ENCODE measurements around the gene MTRR.

The MTRR gene

DNA sequence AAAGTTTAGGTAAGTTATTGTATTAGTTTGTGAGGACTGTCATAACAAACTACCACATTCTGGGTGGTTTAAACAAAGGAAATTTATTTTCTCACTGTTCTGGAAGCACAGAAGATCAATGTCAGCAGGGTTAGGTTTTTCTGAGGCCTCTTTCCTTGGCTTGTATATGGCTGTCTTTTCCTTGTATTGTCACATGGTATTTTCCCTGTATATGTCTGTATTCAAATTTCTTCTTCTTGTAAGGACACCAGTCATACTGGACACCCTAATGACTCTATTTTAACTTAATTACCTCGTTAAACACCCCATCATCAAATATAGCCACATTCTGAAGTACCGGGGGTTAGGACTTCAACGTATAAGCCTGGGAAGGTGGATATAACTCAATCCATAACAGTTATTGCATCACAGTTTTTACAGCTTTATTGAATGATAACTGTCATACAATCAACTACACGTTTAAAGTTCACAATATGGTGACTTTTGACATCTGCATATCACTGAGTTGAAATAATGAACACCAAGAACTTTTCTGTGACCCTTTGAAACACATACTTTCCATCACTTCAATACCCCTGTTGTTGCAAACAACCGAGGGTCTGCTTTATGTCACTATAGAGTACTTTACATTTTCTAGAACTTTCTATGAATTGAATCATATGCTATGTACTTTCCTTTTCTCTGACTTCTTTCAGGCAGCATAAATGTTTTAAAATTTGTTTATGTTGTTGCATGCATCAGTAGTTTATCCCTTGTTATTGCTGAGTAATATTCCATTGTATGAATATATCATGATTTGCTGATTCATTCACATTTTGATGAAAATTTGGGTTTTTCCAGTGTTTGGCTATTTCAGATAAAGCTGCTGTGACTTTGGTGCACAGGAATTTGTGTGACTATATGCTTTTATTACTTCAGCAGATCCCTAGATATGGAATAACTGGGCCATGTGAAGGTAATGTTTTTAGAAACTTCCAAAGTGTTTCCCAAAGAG lies 48.5 kb downstream of the MTRR start:
- no peaks in the 10 kb centered on the region for H3K4me1 ChIP-seq (ENCODE audit: low read length)
- H3F3A ChIP-seq (ENCODE audit: insufficient read depth, low read length): no peaks in the 10 kb centered on the region
- H4K20me1 ChIP-seq (ENCODE audit: insufficient read depth, low read length): no peaks in the 10 kb centered on the region
- H2AFZ ChIP-seq (ENCODE audit: low read length): no peak overlapping the region
- no peak overlapping the region for H3K4me3 ChIP-seq (ENCODE audit: low read length)
- H3K27ac ChIP-seq (ENCODE audit: low read length): no peak overlapping the region
- H3K36me3 ChIP-seq (replicated peaks; ENCODE audit: insufficient read depth, low read length): no peaks in the 10 kb centered on the region
- no peaks in the 10 kb centered on the region for H3K79me2 ChIP-seq (ENCODE audit: low read length)
- no peaks in the 10 kb centered on the region for H3K9me2 ChIP-seq (replicated peaks; ENCODE audit: insufficient read depth, low read length)
- no peak for TF ChIP-seq CTCF (IDR thresholded peaks at IDR 0.05; ENCODE audit: low read length)
- no peak for TF ChIP-seq EZH2phosphoT487 (IDR thresholded peaks at IDR 0.05; ENCODE audit: low read length)
- TF ChIP-seq EZH2 (optimal IDR thresholded peaks at IDR 0.05; ENCODE audit: low read depth, low read length): no peak
- no peak overlapping the region for H3K4me2 ChIP-seq (ENCODE audit: low read depth, low read length)
- H3K9ac ChIP-seq (ENCODE audit: low read length): no peak overlapping the region
- DNase-seq: no peak
- H3K27me3 ChIP-seq (replicated peaks; ENCODE audit: insufficient read depth, low read length): no peaks in the 10 kb centered on the region
- H3K9me3 ChIP-seq (replicated peaks; ENCODE audit: insufficient read depth, low read length): no peaks in the 10 kb centered on the region

DNA sequence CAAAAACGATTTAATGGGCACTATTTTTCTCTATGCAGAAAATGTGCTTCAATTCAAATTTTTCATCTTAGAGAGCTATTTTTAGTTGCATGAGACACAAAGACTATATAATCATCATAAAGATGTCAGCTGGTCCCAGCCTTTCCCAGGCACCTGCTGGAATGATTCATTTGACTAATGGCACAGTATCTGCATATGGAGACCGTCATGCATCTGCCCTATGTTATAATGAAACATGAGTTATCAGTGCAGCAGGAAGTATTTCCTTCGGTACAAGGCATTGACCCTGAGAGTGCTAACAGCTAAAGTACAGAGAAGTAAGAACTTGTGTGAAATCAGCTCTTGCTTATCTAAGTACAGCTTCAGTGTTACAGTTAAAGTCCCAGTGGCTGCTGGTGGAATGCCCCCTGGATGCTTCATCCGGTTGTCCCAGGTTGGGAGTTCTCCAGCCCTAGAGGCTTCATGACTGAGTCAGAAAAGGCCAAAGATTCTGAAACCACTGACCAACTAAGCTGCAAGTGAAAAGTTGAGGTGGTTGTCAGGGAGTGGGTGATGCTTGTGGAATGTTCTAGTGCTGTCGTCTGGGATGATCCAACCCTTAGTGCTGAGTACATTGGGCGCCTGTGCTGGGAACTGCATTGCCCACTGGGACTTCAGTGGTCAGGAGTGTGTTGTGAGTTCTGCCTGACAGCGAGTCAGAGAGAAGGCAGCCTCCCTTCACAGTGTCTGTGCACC lies 57.2 kb downstream of the MTRR start:
- no peaks in the 10 kb centered on the region for H3K9me2 ChIP-seq (replicated peaks; ENCODE audit: insufficient read depth, low read length)
- no peak overlapping the region for H3K9ac ChIP-seq (ENCODE audit: low read length)
- H2AFZ ChIP-seq (ENCODE audit: low read length): no peak overlapping the region
- H3K27me3 ChIP-seq (replicated peaks; ENCODE audit: insufficient read depth, low read length): no peaks in the 10 kb centered on the region
- DNase-seq: no peak
- no peaks in the 10 kb centered on the region for H3F3A ChIP-seq (ENCODE audit: insufficient read depth, low read length)
- H4K20me1 ChIP-seq (ENCODE audit: insufficient read depth, low read length): no peaks in the 10 kb centered on the region
- H3K9me3 ChIP-seq (replicated peaks; ENCODE audit: insufficient read depth, low read length): no peaks in the 10 kb centered on the region
- H3K79me2 ChIP-seq (ENCODE audit: low read length): no peaks in the 10 kb centered on the region
- H3K27ac ChIP-seq (ENCODE audit: low read length): no peak overlapping the region
- H3K4me2 ChIP-seq (ENCODE audit: low read depth, low read length): no peak overlapping the region
- TF ChIP-seq EZH2phosphoT487 (IDR thresholded peaks at IDR 0.05; ENCODE audit: low read length) (no peak), EZH2 (optimal IDR thresholded peaks at IDR 0.05; ENCODE audit: low read depth, low read length) (no peak), CTCF (IDR thresholded peaks at IDR 0.05; ENCODE audit: low read length) (no peak)
- no peak overlapping the region for H3K4me3 ChIP-seq (ENCODE audit: low read length)
- no peaks in the 10 kb centered on the region for H3K36me3 ChIP-seq (replicated peaks; ENCODE audit: insufficient read depth, low read length)
- H3K4me1 ChIP-seq (ENCODE audit: low read length): no peaks in the 10 kb centered on the region

DNA sequence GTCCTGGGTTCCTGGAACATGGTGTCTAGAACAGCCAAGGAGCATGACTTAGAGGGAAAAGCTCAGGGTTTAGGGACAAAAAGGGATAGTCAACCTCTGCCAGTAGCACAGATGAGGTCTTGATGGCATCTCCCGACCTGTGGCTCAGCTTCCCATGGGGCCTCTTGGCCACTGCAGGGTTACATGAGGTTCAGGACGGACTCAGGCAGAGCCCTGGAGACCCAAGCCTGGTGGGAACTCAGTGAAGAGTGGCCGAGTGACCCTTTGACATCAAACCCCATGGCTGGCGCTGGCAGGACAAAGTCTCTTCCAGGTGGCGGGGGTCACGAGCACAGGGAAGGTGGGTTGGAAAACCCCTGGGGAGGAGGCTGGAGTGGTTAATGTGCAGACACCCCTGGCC lies 57.8 kb downstream of the MTRR start:
- DNase-seq: no peak
- H3K4me3 ChIP-seq (ENCODE audit: low read length): no peak overlapping the region
- H3K27me3 ChIP-seq (replicated peaks; ENCODE audit: insufficient read depth, low read length): no peaks in the 10 kb centered on the region
- H3K27ac ChIP-seq (ENCODE audit: low read length): no peak overlapping the region
- H3K36me3 ChIP-seq (replicated peaks; ENCODE audit: insufficient read depth, low read length): no peaks in the 10 kb centered on the region
- no peak overlapping the region for H3K4me2 ChIP-seq (ENCODE audit: low read depth, low read length)
- no peaks in the 10 kb centered on the region for H3K9me3 ChIP-seq (replicated peaks; ENCODE audit: insufficient read depth, low read length)
- no peaks in the 10 kb centered on the region for H3F3A ChIP-seq (ENCODE audit: insufficient read depth, low read length)
- no peaks in the 10 kb centered on the region for H3K4me1 ChIP-seq (ENCODE audit: low read length)
- no peaks in the 10 kb centered on the region for H3K79me2 ChIP-seq (ENCODE audit: low read length)
- H3K9ac ChIP-seq (ENCODE audit: low read length): no peak overlapping the region
- no peak for TF ChIP-seq EZH2phosphoT487 (IDR thresholded peaks at IDR 0.05; ENCODE audit: low read length)
- TF ChIP-seq CTCF (IDR thresholded peaks at IDR 0.05; ENCODE audit: low read length): no peak
- no peak for TF ChIP-seq EZH2 (optimal IDR thresholded peaks at IDR 0.05; ENCODE audit: low read depth, low read length)
- no peak overlapping the region for H2AFZ ChIP-seq (ENCODE audit: low read length)
- no peaks in the 10 kb centered on the region for H4K20me1 ChIP-seq (ENCODE audit: insufficient read depth, low read length)
- H3K9me2 ChIP-seq (replicated peaks; ENCODE audit: insufficient read depth, low read length): no peaks in the 10 kb centered on the region

Measured in MM.1S (cell line).